Right lobe of liver (tissue), 6 donors: ENCODE data around the gene CUEDC2. TPM values are rescaled to one million over a fixed set of nuclear protein-coding genes. Genes with fewer than 3 reads are reported as not detected.

Experiments
- ATAC-seq, 4 donors: fragments of 200-7000 bp; cut with Tn5 transposase; one replicate each; pipeline ENCODE4 v1.9.1; 2020; ENCODE audit warnings: mild to moderate bottlenecking in 4 of 4, moderate library complexity in 4 of 4
- DNase-seq, 3 donors: peaks; one replicate each; pipeline ENCODE4 v3.0.0-alpha.2; 2020
- H3K27ac ChIP-seq, 3 donors: fragments of 200-600 bp; one replicate each; pipeline ENCODE4 v1.8.0; 2022
- H3K27me3 ChIP-seq, 2 donors: fragments of 200-600 bp; one replicate each; pipeline ENCODE4 v1.8.0; 2022
- H3K36me3 ChIP-seq, 4 donors: fragments of 200-600 bp; sonication (generic) in 1 of 4; one replicate each; pipeline versions ENCODE4 v1.5.1 to v1.8.0; 2017 to 2022; ENCODE audit warnings: control low read depth in 1 of 4
- H3K4me1 ChIP-seq, 4 donors: fragments of 200-600 bp; sonication (generic) in 1 of 4; one replicate each; pipeline versions ENCODE4 v1.5.1 to v1.8.0; 2017 to 2022; ENCODE audit warnings: control low read depth in 1 of 4
- H3K4me3 ChIP-seq, 3 donors: fragments of 200-600 bp; one replicate each; pipeline ENCODE4 v1.8.0; 2022
- H3K9me3 ChIP-seq, 4 donors: fragments of 200-600 bp; sonication (generic) in 1 of 4; one replicate each; pipeline versions ENCODE4 v1.5.1 to v1.8.0; 2017 to 2022; ENCODE audit warnings: control low read depth in 1 of 4
- CTCF ChIP-seq, 4 donors: fragments of 200-600 bp in 3 of 4; fragments of 450-650 bp in 1 of 4; IDR thresholded peaks; one replicate each; pipeline versions ENCODE4 v1.5.1 to v1.8.0; 2016 to 2022; ENCODE audit warnings: antibody characterized with exemption in 4 of 4, mild to moderate bottlenecking in 2 of 4
- POLR2A ChIP-seq: fragments of 450-650 bp; IDR thresholded peaks from one replicate; pipeline ENCODE4 v1.6.1; 2017; ENCODE audit warnings: antibody characterized with exemption, mild to moderate bottlenecking
- WGBS: methylation state at CpG from one replicate; pipeline ENCODE4 v1.1.6; 2018; ENCODE audit warnings: low coverage, low lambda C conversion rate; ENCODE audit not compliant: insufficient coverage; ENCODE audit errors: missing lambda C conversion rate; 5-methylcytosine and 5-hydroxymethylcytosine counted together
- intact Hi-C, 2 donors: fragments of 100-400 bp; cut with DNase I; formaldehyde crosslinking; loops; one replicate each; pipeline versions ENCODE4 v1.11.2 to v1.14.1; 2022
- total RNA-seq, 6 experiments: library from RNA; depleted of rRNA in 2 of 6; stranded (reverse); fragments of >200 nt in 2 of 6; fragmentation: NEBNext Ultra II Directional in 3 of 6; extraction: Animal tissue kit (Norgen Biotek cat#: 25700) in 3 of 6; gene quantifications; one replicate each; pipeline versions ENCODE4 v1.1.0 to v1.2.4, GENCODE V29; 2016 to 2023
- donor health status: DM: no; HTN: yes; CAD: no.
- donor health status: DM: no; HTN: no; CAD: no.
- donor health status: DM: no; HTN: no; CAD: no.
- donor health status: DM: no; HTN: yes; CAD: no.
- donor health status: DM: no; HTN: yes; CAD: no.

Gene CUEDC2
- total RNA-seq, 6 experiments from 2014 or later: 23.0 to 32.1 (median 26.8) TPM

GRCh38 chr10:102422545-102423129 is 9.7 kb downstream of the CUEDC2 start:
- DNase-seq: peak; percentile 88 to 90 (median 89)
- 4% methylated on average over 3 of the region's 28 CpGs for WGBS

GRCh38 chr10:102421757-102422512 is 10.4 kb downstream of the CUEDC2 start:
- Histone ChIP-seq H3K27ac (peak overlapping the region; percentile 71 to 89 (median 73)), H3K9me3 (no peaks in the 10 kb centered on the region), H3K4me3 (peak overlapping the region; percentile 86 to 90 (median 89)), H3K27me3 (no peaks in the 10 kb centered on the region), H3K36me3 (peaks cover 0 to 5% (median 2%) of the 10 kb centered on the region in 4 donors), H3K4me1 (peaks cover 0 to 25% (median 11%) of the 10 kb centered on the region in 4 donors)
- 0% methylated on average over 15 of the region's 62 CpGs for WGBS
- ATAC-seq (peak; percentile 26 to 44 (median 36)), DNase-seq (peak; percentile 65 to 84 (median 78))
- intact Hi-C loops: no loop called here
- no peak for TF ChIP-seq CTCF (IDR thresholded peaks at IDR 0.05)
- peak; percentile 7 for TF ChIP-seq POLR2A

More at GRCh38 chr10:102422545-102423129, 9.7 kb downstream of the CUEDC2 start:
- peak; percentile 71 to 78 (median 74) for ATAC-seq
- TF ChIP-seq CTCF (IDR thresholded peaks at IDR 0.05) (peak; percentile 82 to 92 (median 88)), POLR2A (peak; percentile 11)
- H3K9me3 ChIP-seq: no peaks in the 10 kb centered on the region
- peak overlapping the region; percentile 86 to 90 (median 89) for H3K4me3 ChIP-seq
- peak overlapping the region; percentile 71 to 89 (median 73) for H3K27ac ChIP-seq
- peaks cover 0 to 5% (median 2%) of the 10 kb centered on the region in 4 donors for H3K36me3 ChIP-seq
- intact Hi-C loops: no loop called here
- no peaks in the 10 kb centered on the region for H3K27me3 ChIP-seq
- H3K4me1 ChIP-seq: peaks cover 0 to 25% (median 11%) of the 10 kb centered on the region in 4 donors

- ATAC-seq (peak in 1 of 4 donors; percentile 2), DNase-seq (no peak)
- H3K9me3 ChIP-seq: no peaks in the 10 kb centered on the region
- H3K27me3 ChIP-seq: no peaks in the 10 kb centered on the region
- TF ChIP-seq CTCF (IDR thresholded peaks at IDR 0.05) (no peak), POLR2A (no peak)
- peak overlapping the region; percentile 71 to 89 (median 73) for H3K27ac ChIP-seq
- H3K36me3 ChIP-seq: peaks cover 0 to 5% (median 2%) of the 10 kb centered on the region in 4 donors
- intact Hi-C loops: no loop called here
- 0% methylated on average over 5 of the region's 14 CpGs for WGBS
- peak overlapping the region; percentile 86 to 90 (median 89) for H3K4me3 ChIP-seq
- H3K4me1 ChIP-seq: peaks cover 0 to 25% (median 11%) of the 10 kb centered on the region in 4 donors
Measured at GRCh38 chr10:102421507-102421756, 10.9 kb downstream of the CUEDC2 start.

GRCh38 chr10:102420714-102421506 is 11.5 kb downstream of the CUEDC2 start, which contains the start of gene FBXL15:
FBXL15 (plus strand) TSS chr10:102420836; CDS start chr10:102421130, 294 bp downstream.
- ATAC-seq (peak; percentile 79 to 83 (median 80)), DNase-seq (peak; percentile 95 to 97 (median 96))
- H3K4me1 ChIP-seq: peaks cover 0 to 25% (median 11%) of the 10 kb centered on the region in 4 donors
- peaks cover 0 to 5% (median 2%) of the 10 kb centered on the region in 4 donors for H3K36me3 ChIP-seq
- intact Hi-C loops: no loop called here
- TF ChIP-seq CTCF (IDR thresholded peaks at IDR 0.05): no peak
- TF ChIP-seq POLR2A: peak; percentile 67
- H3K4me3 ChIP-seq: peak within 1 kb of the TSS; percentile 86 to 90 (median 89)
- no peaks in the 10 kb centered on the region for H3K9me3 ChIP-seq
- peak within 1 kb of the TSS; percentile 71 to 89 (median 73) for H3K27ac ChIP-seq
- no peaks in the 10 kb centered on the region for H3K27me3 ChIP-seq
- WGBS: 0% methylated on average over 26 of the region's 66 CpGs
